Activated CD4-positive, CD25-positive, alpha-beta regulatory T cell treated with anti-CD3 and anti-CD28 coated beads, Interleukin-2, amount 50 U/mL, for 24 hours (primary cell): Measurements from ENCODE around the gene HIVEP3.
A peak's percentile ranks its signal among the peaks of the same experiment; 100 is the strongest.
"Not testable (repeated sequence)": the region's sequence is repeated elsewhere in the genome, so short reads cannot be mapped to it uniquely, and the experiment has no call there.

Experiments
- ATAC-seq, 2 donors: fragments of 150-1000 bp; cut with Tn5 transposase; one replicate each; pipeline ENCODE4 v1.10.0; 2021; ENCODE audit warnings: mild to moderate bottlenecking in 1 of 2, moderate library complexity in 1 of 2

Gene HIVEP3

DNA sequence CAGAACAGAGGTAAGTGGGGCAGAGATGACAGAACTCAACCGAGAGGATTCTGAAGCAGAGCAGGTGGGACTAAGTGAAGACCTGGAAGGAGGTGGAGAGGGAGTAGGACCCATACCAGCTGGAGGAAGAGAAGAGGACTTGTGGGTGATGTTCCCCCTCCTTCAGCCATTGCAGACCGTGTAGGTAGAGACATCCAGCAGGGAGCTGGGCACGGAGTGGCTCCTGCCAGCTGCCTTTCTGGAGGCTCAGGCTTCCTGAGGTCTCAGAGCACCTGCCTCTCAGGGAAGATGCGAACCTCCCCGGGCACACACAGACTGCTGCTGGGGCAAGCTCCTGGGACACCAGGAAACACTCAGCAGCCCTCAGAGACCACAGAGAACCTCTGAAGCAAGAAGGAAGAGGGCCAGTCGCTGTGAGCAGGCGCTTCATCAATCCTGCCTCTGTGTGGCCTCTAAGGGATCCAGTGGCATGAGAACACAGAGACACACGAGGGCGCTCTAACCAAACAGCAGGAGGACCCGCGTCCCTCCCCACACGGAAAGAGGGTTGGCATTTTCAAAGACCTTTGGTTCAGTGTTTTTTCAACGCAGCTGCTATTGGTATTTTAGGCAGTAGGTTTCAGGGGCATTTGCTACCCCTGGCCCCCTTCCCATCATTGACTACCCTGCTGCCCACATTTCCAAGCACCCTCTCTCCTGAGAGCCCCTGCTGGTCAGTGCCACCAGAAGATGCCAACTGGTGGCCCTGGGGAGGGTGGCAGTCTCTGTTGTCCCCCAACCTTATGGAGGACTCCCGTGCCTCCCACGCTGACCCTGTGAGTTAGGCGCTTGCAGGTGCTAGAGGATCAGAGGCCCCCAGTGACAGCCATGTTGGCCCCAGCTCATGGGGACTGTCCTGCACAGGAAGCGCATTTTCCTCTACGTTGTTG is 344.7 kb downstream of the HIVEP3 start:
- peak; percentile 82 to 84 for ATAC-seq

DNA sequence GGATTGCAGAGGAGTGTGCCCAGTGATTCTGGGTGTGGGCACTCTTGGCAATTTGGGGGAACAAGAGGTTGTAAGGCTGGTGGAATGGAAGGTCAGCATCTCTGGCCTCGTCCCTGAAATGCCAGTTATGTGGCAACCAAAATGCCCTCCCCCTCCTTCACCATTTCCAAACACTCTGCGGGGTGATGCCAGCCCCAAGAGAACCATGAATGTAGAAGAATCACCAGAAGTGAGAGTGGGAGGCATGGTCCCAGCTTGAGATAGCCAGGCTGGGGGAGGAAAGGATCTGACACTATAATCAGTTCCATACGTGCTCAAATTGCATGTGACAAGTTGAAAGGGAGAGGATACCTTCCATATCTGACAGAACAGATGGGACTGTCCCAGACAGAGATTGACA is 345.5 kb downstream of the HIVEP3 start:
- ATAC-seq: no peak

DNA sequence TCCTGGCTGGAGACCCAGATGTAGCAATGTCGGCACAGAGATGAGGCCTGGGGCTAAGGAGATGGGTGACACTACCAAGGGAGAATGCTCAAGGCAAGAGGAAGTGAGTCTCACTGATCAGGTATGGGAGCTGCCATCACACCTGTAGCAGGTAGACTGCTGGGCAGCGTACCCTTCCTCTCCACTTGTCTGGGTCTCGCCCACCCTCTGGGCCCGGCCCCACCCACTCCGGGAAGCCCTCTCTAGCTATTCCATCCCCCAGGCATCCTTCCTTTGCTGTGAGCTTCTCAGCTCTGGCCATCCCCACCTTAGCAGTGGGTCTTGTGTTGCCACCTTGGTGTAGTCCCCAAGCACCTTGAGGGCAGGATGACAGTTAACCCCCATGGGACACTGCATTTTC is 346.5 kb downstream of the HIVEP3 start:
- no peak for ATAC-seq

DNA sequence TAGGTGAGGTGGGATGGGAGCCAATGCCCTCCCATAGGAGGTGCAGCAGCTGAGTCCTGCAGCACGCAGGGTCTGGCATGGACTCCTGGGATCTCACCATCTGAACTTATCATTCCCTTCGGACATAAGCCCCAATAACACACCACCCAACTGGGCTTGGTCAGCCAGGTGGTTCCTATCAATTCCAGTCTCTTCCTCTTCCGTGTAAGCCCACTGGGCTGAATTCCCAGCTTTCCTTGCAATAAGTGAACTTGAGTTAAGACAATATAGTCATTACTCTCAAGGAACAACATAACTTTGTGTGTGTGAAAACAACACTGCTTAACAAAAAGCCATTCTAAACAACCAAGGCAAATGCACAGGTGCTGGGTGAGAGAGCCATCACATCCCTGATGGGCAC is 347.7 kb downstream of the HIVEP3 start:
- ATAC-seq: no peak

DNA sequence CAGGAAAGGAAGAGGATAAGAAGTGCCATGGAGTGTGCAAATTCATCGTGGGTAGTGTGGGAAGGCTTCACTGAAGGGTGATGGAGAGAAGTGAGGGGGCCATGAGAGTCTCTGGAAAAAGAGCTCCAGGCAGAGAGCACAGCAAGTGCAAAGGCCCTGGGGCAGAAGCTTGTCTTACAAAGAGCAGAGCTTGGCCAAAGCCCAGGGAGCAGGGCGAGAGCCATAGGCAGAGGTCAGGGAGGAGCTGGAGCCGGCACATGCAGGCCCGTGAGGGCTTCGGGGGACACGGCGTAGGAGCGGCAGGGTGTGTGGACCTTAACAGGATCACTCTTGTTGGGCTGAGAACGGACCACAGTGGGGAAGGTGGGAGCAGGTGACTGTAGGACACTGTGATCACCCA is 350.5 kb downstream of the HIVEP3 start:
- no peak for ATAC-seq

DNA sequence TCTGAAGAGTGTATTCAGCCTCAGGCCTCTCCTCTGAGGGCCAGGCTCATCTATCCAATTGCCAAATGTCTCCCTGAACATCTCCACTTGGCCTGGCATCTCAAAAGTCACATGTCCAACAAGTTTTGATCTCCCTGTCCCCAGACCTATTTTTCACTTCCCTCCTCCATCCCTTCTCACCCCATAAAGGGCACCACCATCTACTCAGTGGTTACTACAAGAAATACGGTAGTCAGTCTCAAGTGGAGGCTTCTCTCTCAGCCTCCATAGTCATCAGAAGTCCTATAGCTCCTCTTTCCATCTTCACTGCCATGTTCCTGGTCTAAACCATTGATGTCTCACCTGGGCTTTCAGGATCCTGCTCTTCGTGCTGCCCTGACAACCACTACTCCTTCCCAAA is 351.8 kb downstream of the HIVEP3 start:
- ATAC-seq: no peak

DNA sequence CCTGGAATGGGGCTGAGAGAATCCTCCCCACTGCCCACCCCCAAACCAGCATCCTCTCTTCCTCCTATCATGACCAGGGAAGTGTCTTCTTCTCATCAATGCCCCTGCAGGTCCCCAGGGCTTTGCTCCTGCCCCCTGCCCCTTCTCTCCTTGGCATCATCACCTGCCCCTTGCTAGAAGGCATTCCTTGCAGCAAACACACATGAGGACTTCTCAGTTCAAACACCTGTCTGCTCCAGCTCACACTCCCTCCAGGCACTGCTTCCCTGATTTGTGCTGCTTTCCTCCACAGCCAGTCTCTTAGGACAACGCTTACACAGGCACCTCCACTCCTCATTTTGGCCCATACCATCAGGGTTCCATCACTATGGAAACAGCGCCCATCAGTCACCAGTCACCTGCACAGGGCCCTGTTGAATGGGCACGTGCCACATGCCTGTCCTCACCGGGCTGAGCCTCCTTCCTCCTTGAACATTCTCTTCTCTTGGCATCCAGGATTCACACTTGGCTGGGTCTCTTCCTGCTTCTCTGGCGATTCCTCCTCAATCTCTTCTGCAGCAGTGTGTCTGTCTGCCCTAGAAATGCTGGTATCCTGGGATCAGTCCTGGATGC is 352.3 kb downstream of the HIVEP3 start:
- no peak for ATAC-seq

DNA sequence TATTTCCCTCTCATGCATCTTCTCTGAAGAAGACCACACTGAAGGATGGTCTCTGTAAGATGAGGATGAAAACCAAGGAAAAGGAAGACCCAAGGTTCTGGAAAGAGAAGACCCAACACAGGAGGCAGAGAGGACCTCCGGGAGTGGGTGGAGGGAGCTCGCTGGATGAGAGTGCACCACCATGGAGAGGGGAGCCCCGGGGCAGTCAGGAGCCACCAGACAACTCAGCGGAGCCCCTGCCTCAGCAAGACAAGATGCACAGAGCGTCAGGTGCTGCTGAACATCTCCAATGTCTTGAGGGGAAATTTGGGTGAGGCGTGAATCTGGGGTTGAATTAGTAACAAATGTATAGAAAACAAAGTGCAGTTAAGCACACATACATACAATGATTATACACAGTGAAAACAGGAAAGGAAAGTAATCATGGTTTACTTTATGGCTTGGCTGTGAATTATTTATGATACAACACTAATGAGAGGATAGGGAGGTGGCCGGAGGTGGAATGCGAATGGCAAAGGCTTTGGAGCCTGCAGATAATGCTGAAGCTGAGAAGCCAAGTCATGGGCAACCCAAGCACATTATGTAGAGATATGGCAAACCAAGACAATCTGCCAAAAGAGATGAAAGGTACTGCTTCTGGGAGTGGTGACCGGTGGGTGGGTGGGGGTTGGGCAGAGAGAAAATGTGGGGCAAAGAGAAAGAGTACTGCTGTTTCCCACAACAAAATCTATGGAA is 353.8 kb downstream of the HIVEP3 start:
- no peak for ATAC-seq

DNA sequence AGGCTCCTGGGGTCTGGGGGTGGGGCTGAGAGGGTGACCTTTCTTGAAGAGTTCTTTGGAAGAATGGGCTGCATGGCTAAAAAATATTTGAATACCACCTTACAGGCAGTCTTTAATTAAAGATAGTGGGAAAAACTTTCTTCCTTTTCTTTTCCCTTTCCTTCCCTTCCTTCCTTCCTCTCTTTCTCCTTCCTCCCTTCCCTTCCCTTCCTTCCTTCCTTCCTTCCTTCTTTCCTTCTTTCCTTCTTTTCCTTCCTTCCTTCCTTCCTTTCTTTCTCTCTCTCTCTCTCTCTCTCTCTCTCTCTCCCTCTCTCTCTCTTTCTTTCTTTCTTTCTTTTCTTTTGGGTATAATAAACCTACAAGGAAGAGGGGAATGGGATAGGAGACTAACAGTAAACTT is 356.4 kb downstream of the HIVEP3 start:
- no peak for ATAC-seq

DNA sequence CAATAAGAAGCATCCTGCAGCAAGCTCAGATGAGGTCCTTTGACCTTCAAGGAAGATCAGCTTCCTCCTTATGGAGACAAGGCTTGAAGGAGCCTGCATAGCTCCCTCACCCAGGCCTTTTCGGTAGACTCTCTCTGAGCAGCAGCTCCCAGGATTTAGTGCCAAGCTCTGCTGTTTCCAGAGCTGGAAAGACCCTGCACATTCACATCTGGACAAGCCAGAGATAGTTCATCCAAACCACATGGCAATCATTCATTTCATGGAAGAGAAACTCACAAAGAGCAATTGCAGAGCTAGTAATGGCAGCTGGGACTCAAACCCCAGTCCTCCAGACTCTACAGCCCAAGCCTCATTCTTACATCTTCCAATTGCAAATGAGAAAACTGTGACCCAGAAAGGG is 357.8 kb downstream of the HIVEP3 start:
- no peak for ATAC-seq

DNA sequence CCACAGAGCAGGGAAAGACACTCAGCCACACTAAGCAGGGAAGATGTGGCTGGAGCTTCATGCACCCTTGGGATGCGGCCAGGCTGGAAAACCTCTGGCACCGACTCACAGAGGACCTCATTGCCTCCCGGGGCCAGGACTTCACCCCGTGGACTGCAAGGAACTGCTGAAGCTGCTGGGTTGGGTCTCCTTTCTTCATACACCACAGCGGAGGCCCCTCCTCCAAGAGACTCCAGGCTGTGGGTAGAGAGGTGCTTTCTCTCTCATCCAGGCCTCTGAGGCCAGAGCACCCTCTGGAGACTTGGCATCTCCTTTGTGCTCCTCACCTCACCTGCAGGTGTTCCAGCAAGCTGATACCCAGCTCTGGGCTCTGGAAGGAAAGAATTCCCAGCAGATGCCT is 358.2 kb downstream of the HIVEP3 start:
- no peak for ATAC-seq

DNA sequence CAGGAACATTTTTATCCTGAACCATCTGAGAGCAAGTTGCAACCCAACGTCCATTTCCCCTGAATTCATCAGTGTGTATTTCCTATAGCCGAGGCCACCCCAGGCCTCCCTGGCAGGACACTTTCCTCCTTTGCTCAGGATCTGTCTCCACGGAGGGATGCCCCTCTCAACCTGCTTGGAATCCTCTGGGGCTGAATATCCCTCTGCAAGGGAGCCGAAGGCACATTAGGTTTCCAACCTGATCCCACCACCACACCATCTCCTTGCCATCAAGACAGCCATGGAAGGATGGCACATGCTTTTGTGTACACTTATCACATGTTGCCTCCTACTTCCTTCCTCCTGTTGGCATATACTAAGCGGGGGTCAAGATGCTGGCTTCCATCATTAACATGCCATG is 359.4 kb downstream of the HIVEP3 start:
- no peak for ATAC-seq

DNA sequence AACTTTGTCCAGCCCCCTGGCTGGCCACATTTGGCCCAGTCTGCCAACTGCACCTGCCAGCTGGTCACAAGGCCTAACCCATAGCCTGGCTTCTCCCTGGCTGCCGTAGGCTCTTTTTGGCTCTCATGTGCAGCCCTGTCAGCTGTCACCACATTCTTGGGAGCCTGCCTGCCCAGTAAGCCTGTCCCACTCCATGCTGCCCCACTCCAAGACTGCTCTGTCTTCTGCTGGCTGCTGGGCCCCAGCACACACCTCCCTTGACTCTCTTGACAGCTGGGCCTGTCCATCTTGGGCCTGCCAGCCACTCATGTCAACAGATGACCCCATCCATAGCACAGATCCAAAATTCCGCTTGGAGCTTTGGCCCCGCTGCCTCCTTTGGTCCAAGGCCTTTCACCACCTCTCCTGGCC is 360.0 kb downstream of the HIVEP3 start:
- no peak for ATAC-seq

DNA sequence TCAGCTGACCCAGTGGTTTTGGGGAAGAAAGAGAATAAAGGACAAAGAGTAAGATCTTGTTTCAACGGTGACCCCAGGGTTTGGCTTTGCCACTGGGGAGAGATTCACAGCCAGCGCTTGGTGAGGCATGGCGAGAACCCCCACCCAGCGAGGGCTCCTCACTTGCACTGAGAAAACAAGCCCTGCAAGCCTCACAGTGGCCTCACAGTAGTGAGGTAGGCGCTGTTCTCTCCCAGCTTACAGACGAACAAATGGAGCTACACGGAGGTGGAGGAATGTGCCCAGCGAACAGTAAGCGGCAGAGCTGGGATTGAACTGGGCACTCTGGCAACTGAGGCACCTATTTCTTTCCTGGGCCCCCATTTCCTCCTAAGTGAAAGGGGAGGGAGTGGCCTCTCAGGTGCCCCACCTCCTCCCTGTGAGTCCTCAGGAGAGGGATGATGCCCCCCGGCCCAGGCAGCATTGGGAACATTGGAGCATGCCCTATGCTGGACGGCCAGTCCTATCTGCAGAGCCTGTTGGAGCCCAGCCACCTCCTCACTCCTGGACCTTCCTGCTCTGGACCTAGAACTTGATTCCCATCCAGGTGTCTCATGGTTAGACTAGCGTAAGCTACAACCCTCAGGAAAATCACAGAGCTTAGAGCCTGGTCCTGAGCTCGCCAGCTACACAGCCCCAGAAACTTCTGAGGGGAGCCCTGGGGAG is 360.8 kb downstream of the HIVEP3 start:
- no peak for ATAC-seq

DNA sequence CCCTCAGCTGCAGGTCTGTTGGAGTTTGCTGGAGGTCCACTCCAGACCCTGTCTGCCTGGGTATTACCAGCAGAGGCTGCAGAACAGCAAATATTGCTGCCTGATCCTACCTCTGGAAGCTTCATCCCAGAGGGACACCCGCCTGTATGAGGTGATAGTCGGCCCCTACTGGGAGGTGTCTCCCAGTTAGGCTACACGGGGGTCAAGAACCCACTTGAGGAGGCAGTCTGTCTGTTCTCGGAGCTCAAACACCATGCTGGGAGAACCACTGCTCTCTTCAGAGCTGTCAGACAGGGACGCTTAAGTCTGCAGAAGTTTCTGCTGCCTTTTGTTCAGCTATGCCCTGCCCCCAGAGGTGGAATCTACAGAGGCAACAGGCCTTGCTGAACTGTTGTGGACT is 364.0 kb downstream of the HIVEP3 start:
- not testable (repeated sequence) for ATAC-seq

DNA sequence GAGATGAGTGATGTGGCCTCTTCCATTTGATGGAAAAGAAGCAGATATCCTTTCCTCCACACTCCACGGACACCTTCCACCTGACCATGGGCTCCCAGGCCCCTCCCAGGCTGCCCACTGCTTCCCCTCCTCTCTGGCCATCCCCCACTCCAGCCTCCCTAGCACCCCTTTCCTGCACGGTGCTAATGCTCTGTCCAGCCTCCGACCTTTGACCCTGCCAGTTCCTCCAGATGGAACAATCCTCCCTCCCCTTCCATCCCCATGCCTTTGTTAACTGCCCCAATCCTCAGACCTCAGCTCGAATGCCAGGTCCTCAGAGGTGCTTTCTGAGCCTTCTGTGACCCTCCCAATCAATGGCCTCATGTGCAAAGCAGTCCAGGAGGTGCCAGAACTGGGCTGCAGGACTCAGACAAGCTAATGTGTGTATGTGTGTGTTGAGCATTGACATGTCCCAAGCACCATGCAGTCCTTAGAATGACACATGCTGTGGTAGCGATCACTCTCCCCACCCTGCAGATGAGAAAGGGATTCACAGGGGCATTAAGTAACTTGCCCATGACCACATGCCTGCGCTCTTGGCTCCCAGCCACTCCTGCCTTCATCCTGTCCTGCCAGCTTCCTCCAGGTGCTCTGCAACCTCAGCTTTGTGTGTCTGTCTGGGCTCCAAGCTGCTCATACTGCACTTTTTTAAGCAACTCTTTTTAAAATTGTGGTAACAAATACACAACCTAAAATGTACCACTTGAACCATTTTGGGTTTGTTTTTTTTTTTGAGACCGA is 370.8 kb downstream of the HIVEP3 start:
- ATAC-seq: peak; percentile 18 to 25

DNA sequence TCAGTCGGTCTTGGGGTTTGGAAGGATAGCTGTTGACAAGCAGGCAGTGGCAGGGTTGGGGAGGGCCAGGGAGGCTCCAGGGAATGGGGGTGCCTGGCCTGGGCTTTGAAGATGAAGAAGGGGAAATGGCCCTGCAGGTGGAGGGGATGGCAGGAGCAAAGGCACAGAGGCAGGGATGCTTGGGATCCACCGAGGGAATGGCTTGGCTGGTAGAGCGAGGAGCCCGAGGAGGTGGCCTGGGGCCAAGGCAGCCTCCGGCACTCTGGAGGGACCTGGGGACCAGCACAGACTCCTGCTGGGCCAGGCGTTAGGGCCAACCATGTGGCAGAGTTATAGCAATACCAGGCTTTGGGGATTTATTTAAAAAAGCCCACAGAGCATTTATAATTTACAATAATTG is 371.4 kb downstream of the HIVEP3 start:
- no peak for ATAC-seq

DNA sequence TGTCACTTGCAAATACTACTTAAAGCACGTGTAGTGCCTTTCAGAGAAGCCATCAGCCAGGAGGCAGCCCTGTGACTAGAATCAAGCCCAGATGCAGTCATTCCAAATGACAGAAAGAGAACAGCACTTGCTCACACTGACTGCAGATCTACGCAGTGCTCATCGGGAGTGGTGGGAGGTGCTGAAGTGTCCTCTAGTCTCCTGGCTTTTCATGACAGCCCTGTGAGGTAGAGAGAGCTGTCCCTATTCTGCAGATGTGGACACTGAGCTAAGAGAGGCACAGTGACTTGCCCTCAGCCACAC is 371.9 kb downstream of the HIVEP3 start:
- ATAC-seq: peak in 1 of 2 donors; percentile 8

DNA sequence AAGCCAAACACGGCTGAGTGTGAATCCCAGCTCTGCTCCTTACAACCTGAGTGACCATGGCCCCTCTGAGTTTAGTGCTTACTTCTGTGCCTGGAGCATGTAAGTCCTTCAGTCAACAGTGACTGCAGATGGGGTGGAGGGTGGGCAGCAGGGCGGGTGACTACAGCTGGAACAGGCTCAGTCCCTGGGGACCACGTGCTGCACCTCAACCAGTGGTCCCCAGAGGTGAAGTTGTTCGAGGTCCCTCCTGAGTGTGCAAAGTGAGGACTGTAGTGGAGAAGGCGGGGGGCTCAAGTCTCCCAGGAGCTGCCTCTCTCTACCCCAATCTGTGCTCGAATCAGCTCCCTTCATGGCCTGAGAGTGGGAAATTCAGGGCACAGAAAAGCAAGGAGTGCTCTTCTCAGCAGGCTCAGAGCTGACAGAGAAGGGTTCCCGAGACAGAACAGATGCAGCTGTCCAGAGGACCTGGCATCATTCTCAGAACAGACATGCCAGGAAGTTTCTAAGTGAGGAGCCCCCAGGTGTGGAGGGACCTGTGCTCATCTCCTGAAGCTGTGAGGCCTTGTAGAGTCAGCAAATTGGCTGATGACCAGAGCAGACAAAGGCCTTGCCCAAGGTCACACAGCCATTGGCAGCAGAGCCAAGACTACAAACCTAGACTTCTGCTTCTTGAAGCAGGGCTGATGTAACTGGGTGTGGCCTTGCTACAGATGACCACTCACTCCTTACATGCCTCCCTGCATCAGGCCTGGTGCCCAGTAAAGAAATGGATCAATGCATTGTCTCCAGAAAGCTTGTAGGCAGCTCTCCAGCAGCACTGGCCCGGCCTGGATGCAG is 372.5 kb downstream of the HIVEP3 start:
- ATAC-seq: peak in 1 of 2 donors; percentile 4

DNA sequence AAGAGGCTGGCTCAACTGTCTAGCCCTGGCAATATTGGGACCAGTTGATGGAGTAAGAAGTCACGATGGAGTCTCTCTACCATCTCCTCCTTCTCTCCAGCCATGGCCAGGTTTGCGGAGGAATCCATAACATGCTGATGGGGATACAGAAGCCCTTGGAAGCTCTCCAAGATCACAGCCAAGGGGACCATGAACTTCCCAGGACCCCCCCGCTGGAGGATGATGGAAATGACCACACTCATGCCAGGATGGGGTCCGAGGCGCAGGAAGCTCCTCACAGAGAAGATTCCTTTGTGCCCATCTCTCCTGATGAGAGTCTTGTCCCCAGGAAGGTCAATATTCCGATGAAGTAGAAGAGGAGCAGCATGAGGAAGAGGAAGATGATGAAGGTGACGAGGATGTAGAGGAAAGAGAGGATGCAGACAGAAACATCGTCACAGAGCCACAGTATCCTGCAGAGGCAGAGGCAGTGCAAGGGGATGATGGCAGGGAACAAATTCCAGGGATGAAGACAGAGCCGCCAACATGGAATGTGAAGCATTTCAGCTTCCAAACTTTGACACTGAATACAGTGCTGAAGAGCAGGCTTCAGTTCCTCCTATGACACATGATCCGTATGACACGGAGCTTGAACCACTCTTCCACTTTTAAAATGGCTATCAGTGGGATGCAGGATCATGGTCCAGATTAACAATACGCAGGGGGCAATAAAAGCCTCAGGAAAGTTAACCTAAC is 376.4 kb downstream of the HIVEP3 start:
- no peak for ATAC-seq

DNA sequence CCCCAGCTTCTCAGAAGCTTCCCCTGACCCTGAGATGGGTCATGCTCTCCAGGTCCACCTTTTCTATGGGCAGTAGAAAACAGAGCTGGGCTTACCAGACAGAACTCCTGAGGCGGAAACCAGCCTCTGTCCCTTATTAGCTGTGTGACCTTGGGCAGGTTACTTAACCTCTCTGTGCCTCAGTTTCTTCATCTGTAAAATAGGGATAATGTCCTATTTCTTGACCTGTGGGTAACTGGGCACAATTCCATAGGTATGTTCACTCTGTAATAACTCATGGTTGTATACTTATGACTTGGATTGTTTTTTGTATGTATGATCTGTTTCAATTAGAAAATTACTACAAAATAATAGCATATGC is 377.1 kb downstream of the HIVEP3 start:
- no peak for ATAC-seq
